Activated naive CD8-positive, alpha-beta T cell treated with anti-CD3 and anti-CD28 coated beads, Interleukin-2, amount 50 U/mL, for 16 hours (primary cell): Measurements from ENCODE around the gene AIPL1.

Source experiments
- DNase-seq: peaks from one replicate; pipeline ENCODE4 v3.0.0-alpha.2; 2020; ENCODE audit warnings: low read depth, low spot score

The AIPL1 gene

DNA sequence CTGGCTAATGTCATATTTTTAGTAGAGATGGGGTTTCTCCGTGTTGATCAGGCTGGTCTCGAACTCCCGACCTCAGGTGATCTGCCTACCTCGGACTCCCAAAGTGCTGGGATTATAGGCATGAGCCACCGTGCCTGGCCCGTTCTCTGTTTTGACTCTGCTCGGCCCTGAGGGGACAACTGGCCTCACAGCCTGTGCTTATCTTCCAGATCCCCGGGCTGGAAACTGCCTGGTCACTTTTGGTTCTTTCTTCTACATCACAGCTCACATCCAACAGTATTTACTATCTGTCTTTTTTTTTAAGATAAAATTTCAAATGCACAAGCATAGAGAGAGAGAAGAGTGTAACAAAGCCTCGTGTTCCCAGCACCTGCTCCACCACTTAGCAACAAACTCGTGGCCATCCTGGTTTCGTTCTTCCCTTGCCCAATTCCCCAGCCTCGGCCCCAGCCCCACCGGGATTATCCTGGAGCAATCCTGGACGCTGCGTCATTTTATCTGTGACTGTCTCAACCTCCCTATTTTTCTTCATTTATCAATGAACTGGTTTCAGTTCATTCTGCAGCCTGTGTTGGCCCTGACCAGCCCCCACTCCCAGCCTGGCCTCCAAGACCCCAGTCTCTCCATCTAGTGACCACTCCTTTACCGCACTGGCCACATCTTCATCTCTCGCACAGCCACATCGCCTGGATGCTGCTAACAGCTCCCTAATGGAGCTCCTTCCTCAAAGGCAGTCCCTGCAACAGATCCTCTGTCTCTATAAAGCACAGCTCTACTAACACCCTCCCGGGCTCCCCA is 30.5 kb upstream of the AIPL1 start:
- no peak for DNase-seq

DNA sequence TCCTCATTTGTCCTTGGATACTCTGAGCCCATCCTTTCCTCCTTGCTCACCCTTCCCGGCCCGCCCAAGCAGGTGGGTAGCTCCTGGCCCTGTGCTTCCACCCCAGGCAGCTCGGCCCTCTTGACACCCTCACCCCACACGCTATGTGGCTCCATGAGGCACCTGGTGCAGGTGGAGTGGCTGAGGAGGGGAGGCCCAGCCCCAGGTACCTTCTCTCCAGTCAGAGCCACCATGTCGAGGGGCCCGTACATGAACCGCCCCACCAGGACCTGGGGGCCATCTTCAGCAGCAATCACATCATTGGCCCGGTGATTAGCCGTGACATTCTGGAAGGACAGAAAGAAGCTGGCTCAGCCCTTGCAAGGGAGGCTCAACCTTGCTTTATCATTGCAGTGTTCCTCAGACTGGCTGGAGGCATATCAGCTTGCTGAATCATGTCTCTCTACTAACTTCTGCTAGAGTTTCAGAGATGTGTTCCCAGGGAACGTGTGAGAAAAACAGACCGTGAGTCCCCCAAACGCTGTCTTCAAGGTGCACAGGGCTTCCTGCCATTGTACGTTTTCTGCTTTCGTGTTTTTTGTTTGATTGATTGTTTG is 29.6 kb upstream of the AIPL1 start:
- no peak for DNase-seq

- DNase-seq, result no peak
Observed at GRCh38 chr17:6463616-6464445, 28.9 kb upstream of the AIPL1 start.

- DNase-seq, result no peak
Observed at GRCh38 chr17:6462692-6463091, 27.8 kb upstream of the AIPL1 start.

GRCh38 chr17:6461792-6462524 is 27.0 kb upstream of the AIPL1 start:
- DNase-seq, result no peak

- DNase-seq, result no peak
Observed at GRCh38 chr17:6461246-6461645, 26.3 kb upstream of the AIPL1 start.

GRCh38 chr17:6460531-6461161 is 25.7 kb upstream of the AIPL1 start:
- DNase-seq, result no peak

DNA sequence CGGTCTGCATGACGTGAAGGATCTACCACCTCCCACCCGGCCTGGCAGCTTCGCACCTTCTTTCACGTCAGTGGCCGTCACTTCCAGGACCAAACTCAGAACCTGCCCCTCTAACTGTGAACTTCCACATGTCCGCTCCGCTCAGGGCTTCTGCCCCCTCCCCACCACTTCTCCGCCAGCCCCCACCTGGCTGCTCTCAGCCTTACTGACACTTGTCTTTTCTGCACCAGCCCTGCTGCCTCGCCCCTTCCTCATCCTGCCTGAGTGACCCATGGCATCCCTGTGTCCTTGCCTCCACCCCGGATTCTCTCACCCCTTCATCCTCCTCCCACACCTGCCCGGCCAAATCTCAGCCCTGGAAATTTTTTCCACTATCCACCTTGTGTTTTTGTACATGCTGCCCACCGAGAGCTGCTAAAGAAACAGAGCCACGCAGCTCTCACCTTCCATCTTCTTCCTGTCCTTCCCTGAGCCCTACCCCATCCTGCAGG is 23.6 kb upstream of the AIPL1 start:
- no peak for DNase-seq

GRCh38 chr17:6457688-6458459 is 23.0 kb upstream of the AIPL1 start:
- no peak for DNase-seq

GRCh38 chr17:6456914-6457687 is 22.2 kb upstream of the AIPL1 start:
- DNase-seq, result no peak

GRCh38 chr17:6456321-6456720 is 21.4 kb upstream of the AIPL1 start:
- no peak for DNase-seq

DNA sequence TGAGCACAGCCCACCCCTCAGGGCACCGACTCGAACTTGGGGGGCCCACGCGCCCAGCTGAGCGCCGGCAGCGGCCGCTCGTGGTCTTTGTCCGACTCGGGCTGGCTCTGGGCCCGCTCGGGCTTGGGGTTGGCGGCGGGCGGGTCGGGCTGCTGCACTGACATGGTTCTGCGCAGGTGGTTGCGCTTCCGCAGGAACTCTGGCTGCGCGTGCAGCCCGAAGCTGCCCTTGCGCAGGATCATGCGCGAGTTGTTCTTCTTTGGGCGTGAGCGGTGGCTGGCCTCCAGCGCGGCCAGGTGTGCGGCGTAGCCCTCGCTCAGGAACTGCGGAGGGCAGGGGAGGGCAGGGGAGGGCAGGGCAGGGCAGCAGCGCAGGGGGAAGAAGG is 20.4 kb upstream of the AIPL1 start:
- no peak for DNase-seq

GRCh38 chr17:6454495-6455320 is 19.8 kb upstream of the AIPL1 start:
- no peak for DNase-seq

- no peak for DNase-seq
Observed at GRCh38 chr17:6453279-6454024, 18.5 kb upstream of the AIPL1 start.

- no peak for DNase-seq
Observed at GRCh38 chr17:6452471-6453266, 17.7 kb upstream of the AIPL1 start.

DNA sequence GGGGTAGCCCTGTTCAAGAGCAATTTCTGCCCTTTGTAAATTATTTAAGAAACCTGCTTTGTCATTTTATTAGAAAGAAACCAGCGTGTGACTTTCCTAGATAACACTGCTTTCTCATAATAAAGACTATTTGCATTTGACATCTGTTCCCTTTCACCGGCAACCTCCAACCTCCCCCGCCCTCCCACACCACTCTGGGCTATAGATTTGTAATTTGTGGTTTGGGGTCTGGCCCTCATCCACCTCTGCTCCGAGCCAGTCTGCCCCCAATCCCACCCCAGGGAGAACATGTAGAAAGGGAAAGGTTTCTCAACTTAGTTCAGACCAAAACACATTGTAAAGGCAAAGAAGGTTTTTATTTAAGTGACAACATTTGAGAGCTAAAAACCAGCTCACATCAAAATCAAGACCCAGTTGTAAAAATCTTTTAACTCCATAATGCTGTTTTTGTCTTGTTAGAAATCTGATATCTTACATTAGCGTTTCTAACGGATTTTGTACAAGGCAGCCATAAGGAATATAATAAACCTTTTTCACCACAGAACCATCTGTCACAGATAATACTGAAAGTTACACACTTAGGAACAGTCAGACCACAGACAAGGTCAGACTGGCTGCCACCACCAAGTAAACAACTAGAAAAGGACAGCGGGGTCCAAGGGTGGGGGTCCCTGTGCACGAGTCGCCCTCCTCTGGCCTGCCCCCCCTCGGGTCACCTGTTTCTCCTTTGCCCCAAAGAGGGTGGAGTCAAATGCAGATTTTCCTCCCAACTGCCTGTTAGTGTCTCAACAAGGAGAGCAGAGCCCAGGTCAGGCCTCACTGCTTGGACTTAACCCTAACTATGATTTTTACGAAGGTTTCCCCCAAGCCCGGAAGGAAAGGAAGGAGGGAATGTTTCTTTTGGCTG is 16.3 kb upstream of the AIPL1 start:
- DNase-seq, result no peak
